ENCODE data around the gene PTBP1. TPM values are rescaled to one million over a fixed set of nuclear protein-coding genes. Genes with fewer than 3 reads are reported as not detected.

The PTBP1 gene
- total and polyA plus RNA-seq, 2 of the 13 experiments (the other 11 are each of a cell fraction or from before 2014, with no cell fraction given): 195 to 288 TPM

GRCh38 chr19:852136-853013, 55.1 kb downstream of the PTBP1 start, which contains the start of gene ELANE:
Gene ELANE, plus strand, starts transcription at chr19:852303. Its CDS starts 26 bp downstream, at chr19:852329.
- FAIRE-seq (no peak), DNase-seq (ENCODE audit: low spot score) (no peak), ATAC-seq (no peak)
- no peaks in the 10 kb centered on the region for H3K36me3 ChIP-seq (replicated peaks in 1 of 2; ENCODE audit: control insufficient read depth in 1 of 2, insufficient read depth in 2 of 2, low read length in 2 of 2)
- ChIA-PET POLR2A (no interaction called here), CTCF (ENCODE audit: low intra/inter-chr PET ratio, low total read pairs) (no interaction called here)
- H3K27me3 ChIP-seq (ENCODE audit: control insufficient read depth in 1 of 2, insufficient read depth in 2 of 2, low read length in 2 of 2): peaks cover 6 to 30% of the 10 kb centered on the region in 2 experiments; a peak in 4 of 5 replicates
- intact Hi-C loops (cut with micrococcal nuclease; ENCODE audit: unreplicated experiment) (no loop called here), in situ Hi-C loops (cut with HindIII; ENCODE audit: extremely low pct_ligation_motif_present, low pct_unique_long_range_greater_than_20kb) (loop anchor here (10.0 kb wide), 1 partner anchor 88 kb away; no protein-coding TSS in a partner anchor)
- no peak within 1 kb of the TSS for H3K4me3 ChIP-seq (replicated peaks in 1 of 3; ENCODE audit: insufficient read depth in 1 of 3, low read depth in 2 of 3, low read length in 3 of 3)
- H3K9me3 ChIP-seq (ENCODE audit: low read length): no peaks in the 10 kb centered on the region
- no peak within 1 kb of the TSS for H2AFZ ChIP-seq (ENCODE audit: low read length)
- 55% methylated on average over 22 of the region's 55 CpGs for WGBS (ENCODE audit: low lambda C conversion rate)
- H4K20me1 ChIP-seq (ENCODE audit: insufficient read depth, low read length): no peaks in the 10 kb centered on the region
- no peak within 1 kb of the TSS for H3K9ac ChIP-seq (ENCODE audit: insufficient read depth, low read depth, low read length)
- no peak within 1 kb of the TSS for H3K27ac ChIP-seq (ENCODE audit: extremely low read length, insufficient read depth, low read length)
- no peak for TF ChIP-seq ZNF281 (CRISPR knock-in tag; IDR thresholded peaks at IDR 0.05; ENCODE audit: borderline replicate concordance)
- BruUV-seq (replicated peaks): no TSS peak
- peaks cover 11% of the 10 kb centered on the region; the same call in 1 of the 2 replicates for H3K4me1 ChIP-seq (ENCODE audit: insufficient read depth, low read length)
- H3K4me2 ChIP-seq (ENCODE audit: low read depth, low read length): no peak within 1 kb of the TSS
- no peaks in the 10 kb centered on the region for H3K79me2 ChIP-seq (ENCODE audit: insufficient read depth, low read length)

- no peak overlapping the region for H2AFZ ChIP-seq (ENCODE audit: low read length)
- WGBS (ENCODE audit: low lambda C conversion rate): 70% methylated on average over 31 of the region's 67 CpGs
- H3K9ac ChIP-seq (ENCODE audit: insufficient read depth, low read depth, low read length): no peak overlapping the region
- POLR2A ChIA-PET: no interaction called here
- BruUV-seq (replicated peaks): no TSS peak
- no peaks in the 10 kb centered on the region for H3K79me2 ChIP-seq (ENCODE audit: insufficient read depth, low read length)
- H3K9me3 ChIP-seq (ENCODE audit: low read length): no peaks in the 10 kb centered on the region
- no peak overlapping the region for H3K27ac ChIP-seq (ENCODE audit: extremely low read length, insufficient read depth, low read length)
- CTCF ChIA-PET (ENCODE audit: low intra/inter-chr PET ratio, low total read pairs): no interaction called here
- no peaks in the 10 kb centered on the region for H4K20me1 ChIP-seq (ENCODE audit: insufficient read depth, low read length)
- intact Hi-C loops (cut with micrococcal nuclease; ENCODE audit: unreplicated experiment): no loop called here
- no peak for TF ChIP-seq ZSCAN20 (CRISPR knock-in tag; IDR thresholded peaks at IDR 0.05; ENCODE audit: borderline replicate concordance)
- TF ChIP-seq ZNF879 (CRISPR knock-in tag; IDR thresholded peaks at IDR 0.05): no peak
- no peak for TF ChIP-seq ZBTB2 (CRISPR knock-in tag; IDR thresholded peaks at IDR 0.05; ENCODE audit: low read depth)
- no peak for TF ChIP-seq RAD21 (CRISPR knock-in tag; IDR thresholded peaks at IDR 0.05)
- no peak for TF ChIP-seq REPIN1 (CRISPR knock-in tag; IDR thresholded peaks at IDR 0.05; ENCODE audit: borderline replicate concordance, low read depth)
- TF ChIP-seq, protein P1, sequence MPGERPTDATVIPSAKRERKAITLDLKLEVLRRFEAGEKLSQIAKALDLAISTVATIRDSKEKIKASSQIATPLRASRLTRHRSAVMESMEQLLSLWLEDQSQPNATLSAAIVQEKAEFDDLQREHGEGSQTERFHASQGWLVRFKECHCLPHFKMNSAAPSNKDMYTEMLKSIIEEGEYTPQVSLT (CRISPR knock-in tag; IDR thresholded peaks at IDR 0.05; ENCODE audit: borderline replicate concordance, low read depth): no peak
- H3K36me3 ChIP-seq (replicated peaks in 1 of 2; ENCODE audit: control insufficient read depth in 1 of 2, insufficient read depth in 2 of 2, low read length in 2 of 2): no peaks in the 10 kb centered on the region
- H3K4me1 ChIP-seq (ENCODE audit: insufficient read depth, low read length): peaks cover 11% of the 10 kb centered on the region; the same call in 1 of the 2 replicates
- H3K4me2 ChIP-seq (ENCODE audit: low read depth, low read length): no peak overlapping the region
- no peak for ATAC-seq
- no peak overlapping the region for H3K4me3 ChIP-seq (replicated peaks in 1 of 3; ENCODE audit: insufficient read depth in 1 of 3, low read depth in 2 of 3, low read length in 3 of 3)
- in situ Hi-C loops (cut with HindIII; ENCODE audit: extremely low pct_ligation_motif_present, low pct_unique_long_range_greater_than_20kb): loop anchor here (10.0 kb wide), 1 partner anchor 88 kb away; no protein-coding TSS in a partner anchor
- no peak for DNase-seq (ENCODE audit: low spot score)
- peaks cover 2 to 23% of the 10 kb centered on the region in 2 experiments; a peak in 4 of 5 replicates for H3K27me3 ChIP-seq (ENCODE audit: control insufficient read depth in 1 of 2, insufficient read depth in 2 of 2, low read length in 2 of 2)
- no peak for FAIRE-seq
Measured at GRCh38 chr19:853014-853585, 55.8 kb downstream of the PTBP1 start.
